ENCODE measurements around the gene SETBP1. TPM values are rescaled to one million over a fixed set of nuclear protein-coding genes. Genes with fewer than 3 reads are reported as not detected.

The SETBP1 gene
- total RNA-seq, 1 donor from 2014 or later, result 12.0 TPM

DNA sequence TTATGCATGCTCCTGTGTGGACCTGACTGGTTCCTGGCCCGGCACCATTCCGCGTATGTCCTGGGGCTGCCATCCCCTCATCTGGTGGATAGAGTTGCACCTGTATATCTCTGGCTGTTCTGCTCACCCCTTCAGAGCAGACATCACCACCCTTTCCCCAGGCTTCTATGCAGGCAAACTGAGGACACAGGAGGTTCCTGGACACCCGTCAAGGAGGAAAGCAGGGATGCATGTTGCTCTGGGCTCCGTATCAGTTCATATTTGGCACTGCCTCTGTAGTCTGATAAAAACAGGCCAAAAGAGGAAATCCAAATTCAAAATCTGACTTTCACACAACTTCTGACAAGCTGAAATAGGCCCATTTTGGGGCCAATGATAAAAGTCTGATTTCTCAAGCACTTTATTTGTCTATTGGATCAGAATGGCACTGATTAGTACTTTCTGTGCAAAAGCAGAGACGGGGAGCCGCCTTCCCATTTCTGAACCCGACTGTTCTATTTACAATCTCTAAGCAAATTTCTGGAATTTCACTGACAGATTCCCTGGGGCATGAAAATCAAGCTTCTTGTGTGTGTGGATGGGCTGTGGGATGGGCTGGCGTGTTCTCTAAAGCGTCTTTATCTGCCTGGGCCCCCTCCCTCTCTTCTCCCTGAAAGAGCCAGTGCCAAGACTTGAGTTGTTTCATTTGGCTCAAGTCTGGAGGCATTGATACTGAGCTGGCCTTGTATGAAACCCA lies 96.9 kb downstream of the SETBP1 start:
- peaks cover 57% of the 10 kb centered on the region for H3K4me1 Mint-ChIP-seq
- H3K27ac Mint-ChIP-seq, result no peak overlapping the region

DNA sequence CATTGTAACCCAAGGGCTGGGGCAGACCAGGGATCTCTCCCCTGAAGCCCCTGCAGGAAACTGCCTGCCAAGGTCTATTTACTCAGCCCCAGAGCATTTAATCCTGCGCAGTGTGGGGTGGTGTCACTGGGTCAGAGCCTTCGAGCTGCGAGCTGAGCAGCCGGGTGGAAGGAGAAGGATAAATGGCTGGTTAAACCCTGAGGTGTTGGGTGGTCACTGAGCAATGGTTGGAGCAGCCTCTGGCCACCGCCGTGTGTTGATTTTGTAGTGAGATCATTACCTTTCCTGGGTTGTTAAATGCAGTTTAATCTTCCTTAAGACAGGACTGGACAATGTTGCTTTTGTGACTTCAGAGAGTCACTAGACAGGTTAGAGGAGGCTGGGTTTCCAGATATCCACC lies 98.1 kb downstream of the SETBP1 start:
- H3K27ac Mint-ChIP-seq, result peak overlapping the region; percentile 1

More for the DNA sequence above, 96.9 kb downstream of the SETBP1 start:
- H3K36me3 ChIP-seq, result no peaks in the 10 kb centered on the region
- no peak overlapping the region for H2AFZ ChIP-seq (replicated peaks)
- no peak overlapping the region for H3K4me3 ChIP-seq
- DNase-seq (ENCODE audit: low spot score), result no peak
- no peak overlapping the region for H3K4me2 ChIP-seq
- no peaks in the 10 kb centered on the region for H3K27me3 ChIP-seq
- H3K4me3 Mint-ChIP-seq, result no peak overlapping the region
- peaks cover 16% of the 10 kb centered on the region for H4K20me1 ChIP-seq (ENCODE audit: low read depth)
- H3K9me3 ChIP-seq (ENCODE audit: low read depth), result no peaks in the 10 kb centered on the region
- H3K9ac ChIP-seq, result no peak overlapping the region
- H3K27me3 Mint-ChIP-seq (ENCODE audit: insufficient read depth, low read depth), result peaks cover 2% of the 10 kb centered on the region
- no peak overlapping the region for H3K27ac ChIP-seq
- H3K79me2 ChIP-seq (ENCODE audit: low read depth), result no peaks in the 10 kb centered on the region
- TF ChIP-seq EZH2 (IDR thresholded peaks at IDR 0.05) (no peak), EZH2phosphoT487 (IDR thresholded peaks at IDR 0.05) (no peak)
- TF ChIP-seq, protein P1, sequence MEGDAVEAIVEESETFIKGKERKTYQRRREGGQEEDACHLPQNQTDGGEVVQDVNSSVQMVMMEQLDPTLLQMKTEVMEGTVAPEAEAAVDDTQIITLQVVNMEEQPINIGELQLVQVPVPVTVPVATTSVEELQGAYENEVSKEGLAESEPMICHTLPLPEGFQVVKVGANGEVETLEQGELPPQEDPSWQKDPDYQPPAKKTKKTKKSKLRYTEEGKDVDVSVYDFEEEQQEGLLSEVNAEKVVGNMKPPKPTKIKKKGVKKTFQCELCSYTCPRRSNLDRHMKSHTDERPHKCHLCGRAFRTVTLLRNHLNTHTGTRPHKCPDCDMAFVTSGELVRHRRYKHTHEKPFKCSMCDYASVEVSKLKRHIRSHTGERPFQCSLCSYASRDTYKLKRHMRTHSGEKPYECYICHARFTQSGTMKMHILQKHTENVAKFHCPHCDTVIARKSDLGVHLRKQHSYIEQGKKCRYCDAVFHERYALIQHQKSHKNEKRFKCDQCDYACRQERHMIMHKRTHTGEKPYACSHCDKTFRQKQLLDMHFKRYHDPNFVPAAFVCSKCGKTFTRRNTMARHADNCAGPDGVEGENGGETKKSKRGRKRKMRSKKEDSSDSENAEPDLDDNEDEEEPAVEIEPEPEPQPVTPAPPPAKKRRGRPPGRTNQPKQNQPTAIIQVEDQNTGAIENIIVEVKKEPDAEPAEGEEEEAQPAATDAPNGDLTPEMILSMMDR (IDR thresholded peaks at IDR 0.05), result no peak
- peaks cover 40% of the 10 kb centered on the region for H3K4me1 ChIP-seq
- no peaks in the 10 kb centered on the region for H3K9me3 Mint-ChIP-seq
- H3F3A ChIP-seq (ENCODE audit: low read depth), result no peaks in the 10 kb centered on the region
- H3K36me3 Mint-ChIP-seq, result no peaks in the 10 kb centered on the region

DNA sequence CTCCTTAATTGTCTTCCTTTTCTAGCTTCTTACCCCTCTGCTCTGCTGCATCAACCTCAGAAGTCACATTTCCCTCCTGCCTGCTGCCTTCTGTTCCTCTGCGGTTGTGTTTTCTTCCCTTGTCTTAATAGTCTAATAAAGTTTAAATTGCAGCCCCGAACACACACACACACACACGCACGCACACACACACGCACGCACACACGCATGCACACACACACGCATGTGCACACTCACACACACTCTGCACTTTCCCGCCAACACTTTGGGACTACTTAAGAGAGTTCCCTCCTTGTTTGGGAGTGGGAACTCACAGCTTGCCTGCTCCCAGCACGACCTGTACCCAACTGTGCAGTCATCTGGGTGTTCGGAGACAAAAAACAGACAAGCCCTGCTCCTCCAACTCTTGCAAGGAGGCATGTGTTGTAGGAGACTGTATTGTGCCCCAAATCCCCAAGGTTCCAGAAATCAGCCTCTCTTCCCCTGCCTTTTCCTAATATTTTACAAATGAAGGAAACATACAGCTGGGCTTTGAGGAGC lies 99.1 kb downstream of the SETBP1 start:
- DNase-seq (ENCODE audit: low spot score), result no peak
- H3K4me1 Mint-ChIP-seq, result peaks cover 69% of the 10 kb centered on the region
- H3K9me3 ChIP-seq (ENCODE audit: low read depth), result no peaks in the 10 kb centered on the region
- peaks cover 40% of the 10 kb centered on the region for H3K4me1 ChIP-seq
- H3K79me2 ChIP-seq (ENCODE audit: low read depth), result no peaks in the 10 kb centered on the region
- H3K36me3 ChIP-seq, result no peaks in the 10 kb centered on the region
- H3K27ac Mint-ChIP-seq, result peak overlapping the region; percentile 59
- H3K36me3 Mint-ChIP-seq, result peaks cover 1% of the 10 kb centered on the region
- H3K27me3 Mint-ChIP-seq (ENCODE audit: insufficient read depth, low read depth), result peaks cover 2% of the 10 kb centered on the region
- no peak overlapping the region for H2AFZ ChIP-seq (replicated peaks)
- no peaks in the 10 kb centered on the region for H3K9me3 Mint-ChIP-seq
- no peaks in the 10 kb centered on the region for H3K27me3 ChIP-seq
- no peak overlapping the region for H3K9ac ChIP-seq
- no peak overlapping the region for H3K4me2 ChIP-seq
- H3K4me3 Mint-ChIP-seq, result no peak overlapping the region
- no peak overlapping the region for H3K4me3 ChIP-seq
- peaks cover 16% of the 10 kb centered on the region for H4K20me1 ChIP-seq (ENCODE audit: low read depth)
- no peaks in the 10 kb centered on the region for H3F3A ChIP-seq (ENCODE audit: low read depth)
- H3K27ac ChIP-seq, result no peak overlapping the region
- TF ChIP-seq EZH2phosphoT487 (IDR thresholded peaks at IDR 0.05) (no peak), EZH2 (IDR thresholded peaks at IDR 0.05) (no peak)
- TF ChIP-seq, protein P1 (IDR thresholded peaks at IDR 0.05), result no peak

More for the DNA sequence above, 98.1 kb downstream of the SETBP1 start:
- peaks cover 2% of the 10 kb centered on the region for H3K27me3 Mint-ChIP-seq (ENCODE audit: insufficient read depth, low read depth)
- no peaks in the 10 kb centered on the region for H3K79me2 ChIP-seq (ENCODE audit: low read depth)
- no peak overlapping the region for H3K4me3 Mint-ChIP-seq
- no peaks in the 10 kb centered on the region for H3K27me3 ChIP-seq
- no peak overlapping the region for H3K4me3 ChIP-seq
- H3K27ac ChIP-seq, result no peak overlapping the region
- peaks cover 16% of the 10 kb centered on the region for H4K20me1 ChIP-seq (ENCODE audit: low read depth)
- no peaks in the 10 kb centered on the region for H3K9me3 Mint-ChIP-seq
- peaks cover 59% of the 10 kb centered on the region for H3K4me1 Mint-ChIP-seq
- H3K9me3 ChIP-seq (ENCODE audit: low read depth), result no peaks in the 10 kb centered on the region
- DNase-seq (ENCODE audit: low spot score), result peak; percentile 37
- H3K36me3 ChIP-seq, result no peaks in the 10 kb centered on the region
- H3K36me3 Mint-ChIP-seq, result no peaks in the 10 kb centered on the region
- peaks cover 40% of the 10 kb centered on the region for H3K4me1 ChIP-seq
- TF ChIP-seq, protein P1 (IDR thresholded peaks at IDR 0.05), result no peak
- TF ChIP-seq EZH2 (IDR thresholded peaks at IDR 0.05) (no peak), EZH2phosphoT487 (IDR thresholded peaks at IDR 0.05) (no peak)
- H3F3A ChIP-seq (ENCODE audit: low read depth), result no peaks in the 10 kb centered on the region
- peak overlapping the region; percentile 7 for H3K4me2 ChIP-seq
- H2AFZ ChIP-seq (replicated peaks), result no peak overlapping the region
- H3K9ac ChIP-seq, result no peak overlapping the region

Data from neural progenitor cell (in vitro differentiated cells).